Pericardium fibroblast (primary cell): ENCODE results near the gene POLR2J3. TPM values are rescaled to one million over a fixed set of nuclear protein-coding genes. Genes with fewer than 3 reads are reported as not detected.

ENCODE experiments used
- total RNA-seq: library from RNA; depleted of rRNA; stranded (reverse); fragments of >200 nt; gene quantifications from 2 replicates; pipeline ENCODE4 v1.2.3, GENCODE V29; 2015

POLR2J3 gene
- total RNA-seq, result 4.1 and 13.4 TPM in 2 replicates

DNA sequence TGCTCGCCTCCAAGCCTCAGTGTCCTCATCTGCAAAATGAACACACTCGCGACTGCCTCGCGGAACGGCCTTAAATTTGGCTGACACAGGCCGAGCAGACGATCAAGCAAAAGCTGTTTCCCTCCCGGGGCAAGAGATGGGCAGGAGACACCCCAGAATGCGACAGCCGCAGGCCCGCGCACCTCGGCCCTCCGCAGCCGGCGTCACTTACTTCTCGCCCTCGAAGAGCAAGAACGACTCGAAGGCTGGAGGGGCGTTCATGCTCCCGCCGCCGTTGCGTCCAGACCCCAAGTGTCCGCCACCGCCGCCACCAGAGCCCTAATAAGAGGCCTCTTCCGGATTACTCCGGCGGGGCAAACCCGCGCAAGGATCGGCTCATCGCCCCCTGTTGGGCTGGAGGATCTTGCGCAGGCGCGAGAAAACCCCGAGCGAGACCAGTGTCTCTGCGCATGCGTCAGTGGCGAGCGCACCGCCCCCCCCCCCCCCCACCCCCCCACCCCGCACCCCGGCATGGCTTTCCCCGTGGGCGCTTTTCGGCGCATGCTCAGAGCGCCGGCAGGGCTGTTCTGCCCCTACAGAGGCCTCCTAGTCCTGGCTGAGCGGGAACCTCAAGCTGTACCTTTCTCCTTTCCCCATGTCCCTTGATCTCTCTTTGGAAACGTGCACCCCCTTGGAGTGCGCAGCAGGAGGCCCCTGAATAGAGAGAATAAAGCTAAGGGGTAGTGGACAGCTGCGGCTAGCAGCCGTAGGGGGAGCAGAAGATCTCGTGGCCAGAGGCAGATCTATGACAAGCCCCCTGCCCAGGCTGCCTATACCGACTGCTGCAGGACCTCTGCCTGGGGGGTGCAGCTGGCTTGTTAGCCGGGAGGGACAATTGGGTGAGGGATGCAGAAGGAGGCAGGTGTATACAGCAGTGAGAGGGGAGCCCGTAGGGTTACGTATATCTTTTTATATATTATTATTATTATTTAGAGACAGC, at the start of gene POLR2J3:
POLR2J3 (minus strand) TSS at position 323 of the 979 bp plus-strand sequence; CDS start at position 261, 62 bp downstream.

DNA sequence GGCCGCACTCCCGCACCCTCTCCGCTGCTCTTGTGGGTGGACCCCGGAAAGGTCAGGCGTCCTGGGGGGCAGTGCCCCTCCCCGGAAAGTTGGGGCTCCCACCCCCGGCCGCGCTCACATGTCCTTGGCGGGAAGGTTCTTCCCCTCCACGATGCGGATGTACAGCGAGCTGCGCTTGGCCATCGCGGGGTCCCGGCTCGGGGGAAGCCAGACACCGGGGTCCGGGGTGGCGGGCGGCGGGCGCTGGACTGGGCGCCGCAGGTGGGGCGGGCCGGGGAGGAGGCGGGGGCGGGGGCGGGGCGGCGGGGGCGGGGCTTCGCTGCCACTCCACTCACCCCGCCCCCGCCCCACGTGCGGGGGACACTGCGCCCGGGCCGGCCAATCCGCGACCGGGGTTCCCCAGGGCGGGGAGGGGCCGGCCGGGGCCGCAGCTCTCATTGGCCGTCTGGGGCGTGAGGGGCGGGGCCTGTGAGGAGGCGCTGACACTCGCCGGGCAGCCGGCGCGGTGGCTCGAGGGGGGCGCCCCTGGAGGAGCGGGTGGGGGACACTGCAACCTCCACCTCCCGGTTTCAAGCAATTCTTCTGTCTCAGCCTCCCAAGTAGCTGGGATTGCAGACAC, 44.2 kb upstream of the POLR2J3 start, which contains the start of gene RASA4:
RASA4 (minus strand) TSS at position 250 of the 619 bp plus-strand sequence; CDS start at position 183, 67 bp downstream.

DNA sequence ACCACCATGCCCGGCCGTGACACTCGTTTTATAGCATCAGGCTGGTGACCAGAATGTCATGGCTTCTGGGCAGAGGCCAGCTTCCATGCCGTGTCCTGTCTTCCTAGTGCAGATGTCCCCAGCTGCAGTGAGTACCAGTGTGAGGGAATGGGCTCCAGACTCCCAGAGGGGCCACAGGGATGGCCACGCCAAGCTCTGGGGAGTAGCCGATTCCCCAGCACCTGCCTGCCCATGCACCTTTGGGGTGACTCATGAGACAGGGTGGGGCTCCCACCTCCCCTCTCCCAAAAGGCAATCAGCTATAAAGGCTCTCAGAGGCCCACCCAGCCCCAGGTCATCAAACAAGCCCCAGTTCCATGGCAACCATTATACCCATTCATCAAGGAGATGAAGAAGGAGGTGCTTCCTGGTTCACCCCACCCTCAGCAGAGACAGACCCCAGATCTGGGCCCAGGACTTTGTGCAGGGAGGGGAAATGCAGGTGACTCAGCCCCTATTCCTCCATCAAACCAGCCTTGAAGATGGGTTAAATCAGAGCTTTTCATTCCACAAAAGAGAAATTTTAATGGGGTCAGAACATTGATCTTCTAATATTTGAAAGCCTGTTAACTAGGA, 21.5 kb downstream of the POLR2J3 start, which contains the start of gene SPDYE2:
SPDYE2 (plus strand) TSS at position 419 of the 615 bp plus-strand sequence. CDS start 2,030 bp downstream, outside the sequence.

GRCh38 chr7:102543596-102543995, 28.8 kb downstream of the POLR2J3 start, which contains the start of gene UPK3BL2:
Gene UPK3BL2, minus strand, starts transcription at chr7:102543696. Its CDS starts 60 bp downstream, at chr7:102543636.

DNA sequence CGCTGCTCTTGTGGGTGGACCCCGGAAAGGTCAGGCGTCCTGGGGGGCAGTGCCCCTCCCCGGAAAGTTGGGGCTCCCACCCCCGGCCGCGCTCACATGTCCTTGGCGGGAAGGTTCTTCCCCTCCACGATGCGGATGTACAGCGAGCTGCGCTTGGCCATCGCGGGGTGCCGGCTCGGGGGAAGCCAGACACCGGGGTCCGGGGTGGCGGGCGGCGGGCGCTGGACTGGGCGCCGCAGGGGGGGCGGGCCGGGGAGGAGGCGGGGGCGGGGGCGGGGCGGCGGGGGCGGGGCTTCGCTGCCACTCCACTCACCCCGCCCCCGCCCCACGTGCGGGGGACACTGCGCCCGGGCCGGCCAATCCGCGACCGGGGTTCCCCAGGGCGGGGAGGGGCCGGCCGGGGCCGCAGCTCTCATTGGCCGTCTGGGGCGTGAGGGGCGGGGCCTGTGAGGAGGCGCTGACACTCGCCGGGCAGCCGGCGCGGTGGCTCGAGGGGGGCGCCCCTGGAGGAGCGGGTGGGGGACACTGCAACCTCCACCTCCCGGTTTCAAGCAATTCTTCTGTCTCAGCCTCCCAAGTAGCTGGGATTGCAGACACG, 54.7 kb downstream of the POLR2J3 start, which contains the start of gene RASA4B:
RASA4B (minus strand) TSS at position 228 of the 598 bp plus-strand sequence; CDS start at position 161, 67 bp downstream.

Other genes with a start within 250 kb of the POLR2J3 start
- not detected in 2 replicates for gene SPDYE6, start 216.1 kb downstream of the POLR2J3 start, total RNA-seq
- 11.2 and 14.8 TPM in 2 replicates for gene PRKRIP1, start 176.2 kb downstream of the POLR2J3 start, total RNA-seq
- gene ORAI2, start 139.0 kb downstream of the POLR2J3 start, total RNA-seq, result 28.3 and 34.1 TPM in 2 replicates
- gene ALKBH4, start 107.7 kb downstream of the POLR2J3 start, total RNA-seq, result 22.4 and 28.2 TPM in 2 replicates
- 5.6 and 7.5 TPM in 2 replicates for gene LRWD1, start 107.6 kb downstream of the POLR2J3 start, total RNA-seq
- gene POLR2J, start 93.7 kb downstream of the POLR2J3 start, total RNA-seq, result 24.0 and 47.8 TPM in 2 replicates
- 1.8 and 10.6 TPM in 2 replicates for gene RASA4B, start 54.8 kb downstream of the POLR2J3 start, total RNA-seq
- 0.09 and 0.35 TPM in 2 replicates for gene UPK3BL2, start 28.9 kb downstream of the POLR2J3 start, total RNA-seq
- not detected in 2 replicates for gene SPDYE2, start 21.4 kb downstream of the POLR2J3 start, total RNA-seq
- 6.0 and 9.3 TPM in 2 replicates for gene RASA4, start 44.2 kb upstream of the POLR2J3 start, total RNA-seq
- 20.4 and 22.5 TPM in 2 replicates for gene UPK3BL1, start 70.2 kb upstream of the POLR2J3 start, total RNA-seq
- not detected in 2 replicates for gene SPDYE2B, start 77.7 kb upstream of the POLR2J3 start, total RNA-seq
- 0.23 TPM in 1 of 2 replicates, not detected in the other for gene POLR2J2, start 99.1 kb upstream of the POLR2J3 start, total RNA-seq
- 2.3 and 4.0 TPM in 2 replicates for gene FAM185A, start 176.4 kb upstream of the POLR2J3 start, total RNA-seq